Uterus (tissue), 4 donors: ENCODE measurements around the gene OGFR. TPM values are rescaled to one million over a fixed set of nuclear protein-coding genes. Genes with fewer than 3 reads are reported as not detected.
A peak's percentile ranks its signal among the peaks of the same experiment; 100 is the strongest.

Experiments used
- DNase-seq, 2 donors: peaks; one replicate each; pipeline ENCODE4 v3.0.0-alpha.2; 2019 to 2020
- H3K27ac ChIP-seq, 2 donors: fragments of 200-600 bp; sonication (generic); 1 replicate in 1 of 2; 2 replicates in 1 of 2; pipeline ENCODE4 v1.5.1; 2016 to 2018
- H3K27me3 ChIP-seq, 2 donors: fragments of 200-600 bp; sonication (generic); one replicate each; pipeline ENCODE4 v1.5.1; 2018 to 2019; ENCODE audit warnings: control low read depth in 1 of 2
- H3K36me3 ChIP-seq, 2 donors: fragments of 200-600 bp; sonication (generic); one replicate each; pipeline ENCODE4 v1.5.1; 2019; ENCODE audit warnings: control low read depth in 1 of 2
- H3K4me1 ChIP-seq, 2 donors: fragments of 200-600 bp; sonication (generic); one replicate each; pipeline ENCODE4 v1.5.1; 2018 to 2019; ENCODE audit warnings: control low read depth in 1 of 2
- H3K4me3 ChIP-seq, 2 donors: fragments of 200-600 bp; sonication (generic); 1 replicate in 1 of 2; 2 replicates in 1 of 2; pipeline ENCODE4 v1.5.1; 2018 to 2019; ENCODE audit warnings: mild to moderate bottlenecking in 1 of 2
- H3K9me3 ChIP-seq, 2 donors: fragments of 200-600 bp; sonication (generic); one replicate each; pipeline ENCODE4 v1.5.1; 2019; ENCODE audit warnings: control low read depth in 1 of 2
- CTCF ChIP-seq, 4 experiments: fragments of 200-600 bp in 2 of 4; fragments of 450-650 bp in 2 of 4; sonication (generic) in 2 of 4; IDR thresholded peaks; one replicate each; pipeline ENCODE4 v1.5.1; 2016 to 2019; ENCODE audit warnings: antibody characterized with exemption in 4 of 4, mild to moderate bottlenecking in 2 of 4, moderate library complexity in 1 of 4
- POLR2A ChIP-seq, 2 donors: fragments of 450-650 bp; IDR thresholded peaks; one replicate each; pipeline ENCODE4 v1.6.1; 2016; ENCODE audit warnings: antibody characterized with exemption in 2 of 2, mild to moderate bottlenecking in 1 of 2, moderate library complexity in 1 of 2
- intact Hi-C: fragments of 100-400 bp; cut with DNase I; formaldehyde crosslinking; loops from one replicate; pipeline ENCODE4 v1.15.1; 2023; ENCODE audit warnings: low total_unique reads
- total RNA-seq, 4 donors: library from RNA; depleted of rRNA in 3 of 4; stranded (reverse); fragments of >200 nt in 3 of 4; gene quantifications; one replicate each; pipeline versions ENCODE4 v1.1.0 to v1.2.4, GENCODE V29; 2014 to 2023
- donor health status: DM: yes; HTN: yes; CAD: no.

Gene OGFR
- total RNA-seq, 4 donors from 2014 or later = 16.5 to 48.7 (median 31.2) TPM

GRCh38 chr20:62808211-62808865, 3.7 kb downstream of the OGFR start:
- DNase-seq = peak; percentile 70 to 72
- H3K4me1 ChIP-seq = peaks cover 0 to 25% of the 10 kb centered on the region in 2 donors
- TF ChIP-seq CTCF (IDR thresholded peaks at IDR 0.05) (peak; percentile 79 to 94 (median 88)), POLR2A (IDR thresholded peaks at IDR 0.05) (no peak)
- H3K27me3 ChIP-seq = no peaks in the 10 kb centered on the region
- H3K9me3 ChIP-seq = no peaks in the 10 kb centered on the region
- H3K36me3 ChIP-seq = no peaks in the 10 kb centered on the region
- intact Hi-C loops = loop anchor here (10.0 kb wide), 1 partner anchor 404 kb away; the partner anchor contains the start of gene CABLES2
- H3K27ac ChIP-seq = no peak overlapping the region
- no peak overlapping the region for H3K4me3 ChIP-seq

GRCh38 chr20:62809530-62810428, 5.1 kb downstream of the OGFR start:
- H3K36me3 ChIP-seq = no peaks in the 10 kb centered on the region
- no peak for DNase-seq
- no peak overlapping the region for H3K27ac ChIP-seq
- H3K9me3 ChIP-seq = no peaks in the 10 kb centered on the region
- TF ChIP-seq POLR2A (IDR thresholded peaks at IDR 0.05) = no peak
- no peak for TF ChIP-seq CTCF (IDR thresholded peaks at IDR 0.05)
- H3K4me3 ChIP-seq = no peak overlapping the region
- H3K4me1 ChIP-seq = peaks cover 0 to 25% of the 10 kb centered on the region in 2 donors
- intact Hi-C loops = loop anchor here (10.0 kb wide), 1 partner anchor 405 kb away; the partner anchor contains the start of gene CABLES2
- H3K27me3 ChIP-seq = no peaks in the 10 kb centered on the region

- TF ChIP-seq CTCF (IDR thresholded peaks at IDR 0.05) (no peak), POLR2A (IDR thresholded peaks at IDR 0.05) (no peak)
- intact Hi-C loops = no loop called here
- Histone ChIP-seq H3K9me3 (no peaks in the 10 kb centered on the region), H3K27me3 (peaks cover 10 to 11% of the 10 kb centered on the region in 2 donors), H3K4me3 (no peak overlapping the region), H3K36me3 (no peaks in the 10 kb centered on the region), H3K27ac (no peak overlapping the region), H3K4me1 (peaks cover 0 to 30% of the 10 kb centered on the region in 2 donors)
- no peak for DNase-seq
Measured at GRCh38 chr20:62811320-62811719, 6.7 kb downstream of the OGFR start.

GRCh38 chr20:62811720-62812119, 7.1 kb downstream of the OGFR start:
- intact Hi-C loops = no loop called here
- H3K36me3 ChIP-seq = no peaks in the 10 kb centered on the region

More at GRCh38 chr20:62811720-62812119, 7.1 kb downstream of the OGFR start:
- Histone ChIP-seq H3K27ac (no peak overlapping the region), H3K9me3 (no peaks in the 10 kb centered on the region), H3K27me3 (peaks cover 11 to 14% of the 10 kb centered on the region in 2 donors), H3K4me3 (no peak overlapping the region), H3K4me1 (peaks cover 0 to 30% of the 10 kb centered on the region in 2 donors)
- TF ChIP-seq CTCF (IDR thresholded peaks at IDR 0.05) = no peak
- no peak for TF ChIP-seq POLR2A (IDR thresholded peaks at IDR 0.05)
- DNase-seq = no peak
